HEK293 (cell line): ENCODE results near the gene BATF3.

Experiments used
- CTCF ChIA-PET: fragments of 350-600 bp; formaldehyde crosslinking; extraction: SDS; loops from one replicate; lab custom pipeline; 2021; ENCODE audit warnings: antibody characterized with exemption; lab: Yijun Ruan, JAX
- POLR2A ChIA-PET: fragments of 300-600 bp; formaldehyde crosslinking; extraction: SDS; loops from one replicate; lab custom pipeline; 2020; ENCODE audit warnings: antibody characterized with exemption, inconsistent platforms; lab: Yijun Ruan, JAX
- H3K27ac ChIP-seq: fragments of 200-500 bp; sonication (Bioruptor generic); 2 replicates; pipeline ENCODE4 v1.5.1; 2014; ENCODE audit warnings: low read depth, low read length, control low read depth, inconsistent platforms; ENCODE audit errors: extremely low read depth
- H3K36me3 ChIP-seq, 2 experiments: fragments of 200-500 bp in 1 of 2; sonication (Bioruptor generic) in 1 of 2; 1 replicate in 1 of 2; 2 replicates in 1 of 2; pipeline ENCODE4 v1.5.1; 2014 to 2017; ENCODE audit warnings: inconsistent platforms in 2 of 2, low read length in 2 of 2; ENCODE audit not compliant: control insufficient read depth in 2 of 2, insufficient read depth in 1 of 2
- H3K4me1 ChIP-seq: fragments of 200-500 bp; sonication (Bioruptor generic); 2 replicates; pipeline ENCODE4 v1.5.1; 2014; ENCODE audit warnings: mild to moderate bottlenecking, low read length, inconsistent platforms; ENCODE audit not compliant: control insufficient read depth, insufficient read depth
- H3K4me3 ChIP-seq: 2 replicates; pipeline ENCODE4 v1.5.1; 2011; ENCODE audit warnings: low read depth, mild to moderate bottlenecking, control low read depth, low read length, moderate library complexity
- H3K9me3 ChIP-seq: fragments of 200-500 bp; sonication (Bioruptor generic); 2 replicates; pipeline ENCODE4 v1.5.1; 2014; ENCODE audit warnings: low read depth, low read length, inconsistent platforms; ENCODE audit not compliant: control insufficient read depth, insufficient read depth
- KLF10 ChIP-seq: fragments of 450-650 bp; IDR thresholded peaks from 2 replicates; pipeline ENCODE4 v1.5.1; 2018; ENCODE audit warnings: missing biosample characterization, mild to moderate bottlenecking, missing genetic modification characterization
- KLF16 ChIP-seq: fragments of 450-650 bp; formaldehyde crosslinking; IDR thresholded peaks from 2 replicates; pipeline ENCODE4 v1.5.1; 2017; ENCODE audit warnings: missing biosample characterization, missing genetic modification characterization
- KLF8 ChIP-seq: fragments of 450-650 bp; formaldehyde crosslinking; IDR thresholded peaks from 2 replicates; pipeline ENCODE4 v1.5.1; 2016; ENCODE audit warnings: missing biosample characterization, missing genetic modification characterization
- REPIN1 ChIP-seq: fragments of 450-650 bp; formaldehyde crosslinking; IDR thresholded peaks from 2 replicates; pipeline ENCODE4 v1.5.1; 2017; ENCODE audit warnings: missing biosample characterization, missing genetic modification characterization, low read depth
- SETDB1 ChIP-seq: IDR thresholded peaks from one replicate; pipeline ENCODE4 v1.6.1; 2017; ENCODE audit warnings: mild to moderate bottlenecking, low read length, moderate library complexity, mixed read lengths; ENCODE audit not compliant: insufficient read length
- SP3 ChIP-seq: fragments of 450-650 bp; formaldehyde crosslinking; IDR thresholded peaks from 2 replicates; pipeline ENCODE4 v1.5.1; 2016; ENCODE audit warnings: missing biosample characterization, missing genetic modification characterization
- ZBTB20 ChIP-seq: fragments of 450-650 bp; formaldehyde crosslinking; IDR thresholded peaks from 2 replicates; pipeline ENCODE4 v1.5.1; 2016; ENCODE audit warnings: missing biosample characterization, missing genetic modification characterization
- ZBTB48 ChIP-seq: fragments of 450-650 bp; formaldehyde crosslinking; IDR thresholded peaks from 2 replicates; pipeline ENCODE4 v1.5.1; 2016; ENCODE audit warnings: missing biosample characterization, missing genetic modification characterization
- ZEB2 ChIP-seq: fragments of 450-650 bp; formaldehyde crosslinking; IDR thresholded peaks from 2 replicates; pipeline ENCODE4 v1.5.1; 2016; ENCODE audit warnings: missing biosample characterization, missing genetic modification characterization
- ZNF114 ChIP-seq: fragments of 450-650 bp; formaldehyde crosslinking; IDR thresholded peaks from 2 replicates; pipeline ENCODE4 v1.5.0; 2017; ENCODE audit warnings: missing biosample characterization, missing genetic modification characterization
- ZNF211 ChIP-seq: fragments of 450-650 bp; formaldehyde crosslinking; IDR thresholded peaks from 2 replicates; pipeline ENCODE4 v1.5.1; 2016; ENCODE audit warnings: low read depth, missing biosample characterization, missing genetic modification characterization
- ZNF24 ChIP-seq: fragments of 450-650 bp; formaldehyde crosslinking; IDR thresholded peaks from 2 replicates; pipeline ENCODE4 v1.5.1; 2016; ENCODE audit warnings: missing biosample characterization, missing genetic modification characterization
- ZNF292 ChIP-seq: fragments of 450-650 bp; formaldehyde crosslinking; IDR thresholded peaks from 2 replicates; pipeline ENCODE4 v1.5.1; 2016; ENCODE audit warnings: low read depth, missing biosample characterization, missing genetic modification characterization, borderline replicate concordance
- ZNF302 ChIP-seq: fragments of 450-650 bp; formaldehyde crosslinking; IDR thresholded peaks from 2 replicates; pipeline ENCODE4 v1.5.1; 2016; ENCODE audit warnings: missing biosample characterization, missing genetic modification characterization, low read depth
- ZNF341 ChIP-seq: fragments of 450-650 bp; formaldehyde crosslinking; IDR thresholded peaks from 2 replicates; pipeline ENCODE4; 2016; ENCODE audit warnings: low read depth, missing biosample characterization, missing genetic modification characterization
- ZNF394 ChIP-seq: fragments of 450-650 bp; formaldehyde crosslinking; IDR thresholded peaks from 2 replicates; pipeline ENCODE4 v1.5.1; 2016; ENCODE audit warnings: missing biosample characterization, missing genetic modification characterization, mild to moderate bottlenecking, moderate library complexity, borderline replicate concordance
- ZNF501 ChIP-seq: fragments of 450-650 bp; formaldehyde crosslinking; IDR thresholded peaks from 2 replicates; pipeline ENCODE4 v1.5.1; 2016; ENCODE audit warnings: missing biosample characterization, missing genetic modification characterization
- ZNF513 ChIP-seq: fragments of 450-650 bp; IDR thresholded peaks from 2 replicates; pipeline ENCODE4 v1.5.1; 2018; ENCODE audit warnings: missing biosample characterization, missing genetic modification characterization
- ZNF548 ChIP-seq: fragments of 450-650 bp; formaldehyde crosslinking; IDR thresholded peaks from 2 replicates; pipeline ENCODE4 v1.5.1; 2016; ENCODE audit warnings: missing biosample characterization, missing genetic modification characterization
- ZNF561 ChIP-seq: fragments of 450-650 bp; IDR thresholded peaks from 2 replicates; pipeline ENCODE4 v1.5.1; 2018; ENCODE audit warnings: missing biosample characterization, missing genetic modification characterization, borderline replicate concordance
- ZNF777 ChIP-seq: fragments of 450-650 bp; formaldehyde crosslinking; IDR thresholded peaks from 2 replicates; pipeline ENCODE4 v1.5.1; 2017; ENCODE audit warnings: missing biosample characterization, missing genetic modification characterization, borderline replicate concordance
- ZNF785 ChIP-seq: fragments of 450-650 bp; formaldehyde crosslinking; IDR thresholded peaks from 2 replicates; pipeline ENCODE4 v1.5.1; 2016; ENCODE audit warnings: missing biosample characterization, missing genetic modification characterization
- ZSCAN16 ChIP-seq: fragments of 450-650 bp; formaldehyde crosslinking; IDR thresholded peaks from 2 replicates; pipeline ENCODE4 v1.5.1; 2016; ENCODE audit warnings: missing biosample characterization, missing genetic modification characterization
- TF ChIP-seq, protein P1 (sequence below): fragments of 450-650 bp; formaldehyde crosslinking; IDR thresholded peaks from 2 replicates; pipeline ENCODE4 v1.5.1; 2016; ENCODE audit warnings: missing biosample characterization, missing genetic modification characterization
- TF ChIP-seq, protein P2 (sequence below): fragments of 450-650 bp; formaldehyde crosslinking; IDR thresholded peaks from 2 replicates; pipeline ENCODE4 v1.5.1; 2016; ENCODE audit warnings: missing biosample characterization, missing genetic modification characterization
- TF ChIP-seq, protein P3 (sequence below): fragments of 450-650 bp; formaldehyde crosslinking; IDR thresholded peaks from 2 replicates; pipeline ENCODE4 v1.5.1; 2016; ENCODE audit warnings: missing biosample characterization, missing genetic modification characterization
- TF ChIP-seq, protein P4 (sequence below): fragments of 450-650 bp; formaldehyde crosslinking; IDR thresholded peaks from 2 replicates; pipeline ENCODE4 v1.5.1; 2016; ENCODE audit warnings: missing biosample characterization, missing genetic modification characterization, low read depth

The BATF3 gene

DNA sequence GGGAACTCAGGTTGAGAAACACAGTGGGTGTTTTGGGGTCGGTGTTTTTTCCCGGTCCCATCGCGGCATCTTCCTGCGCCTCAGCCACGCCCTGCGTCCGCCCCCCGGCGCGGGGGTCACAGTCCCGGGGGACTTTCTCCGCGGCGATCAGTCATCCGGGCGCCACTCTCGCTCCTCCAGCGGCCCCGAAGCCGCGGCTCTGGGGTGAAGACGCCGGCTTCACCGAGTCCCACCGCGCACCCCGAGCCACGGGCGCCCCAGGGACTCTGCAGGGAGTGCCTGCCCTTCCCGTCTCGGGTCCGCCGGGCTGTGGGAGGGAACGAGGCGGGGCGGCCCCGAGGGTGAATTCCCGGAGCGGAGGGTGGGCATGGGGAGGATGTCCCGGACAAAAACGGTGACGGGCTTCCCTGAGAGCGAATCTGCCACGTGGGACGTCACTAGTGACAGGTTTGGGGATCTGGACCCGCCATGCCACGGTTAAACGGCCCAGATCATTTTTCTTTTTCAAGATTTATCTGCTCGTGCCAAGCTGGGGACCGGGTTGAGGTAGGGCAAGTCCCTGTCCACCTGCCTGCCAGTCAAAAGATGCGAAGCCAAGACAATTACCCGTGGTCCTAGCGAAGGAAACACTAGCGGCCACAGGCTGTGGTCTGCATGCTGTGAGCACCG is 717 bp upstream of the BATF3 start (continued):
- no peak for TF ChIP-seq ZNF302 (tag by site-specific recombination)
- TF ChIP-seq ZNF501 (tag by site-specific recombination), result peak; percentile 58; the same call in 1 of the 2 replicates
- TF ChIP-seq, protein P1, sequence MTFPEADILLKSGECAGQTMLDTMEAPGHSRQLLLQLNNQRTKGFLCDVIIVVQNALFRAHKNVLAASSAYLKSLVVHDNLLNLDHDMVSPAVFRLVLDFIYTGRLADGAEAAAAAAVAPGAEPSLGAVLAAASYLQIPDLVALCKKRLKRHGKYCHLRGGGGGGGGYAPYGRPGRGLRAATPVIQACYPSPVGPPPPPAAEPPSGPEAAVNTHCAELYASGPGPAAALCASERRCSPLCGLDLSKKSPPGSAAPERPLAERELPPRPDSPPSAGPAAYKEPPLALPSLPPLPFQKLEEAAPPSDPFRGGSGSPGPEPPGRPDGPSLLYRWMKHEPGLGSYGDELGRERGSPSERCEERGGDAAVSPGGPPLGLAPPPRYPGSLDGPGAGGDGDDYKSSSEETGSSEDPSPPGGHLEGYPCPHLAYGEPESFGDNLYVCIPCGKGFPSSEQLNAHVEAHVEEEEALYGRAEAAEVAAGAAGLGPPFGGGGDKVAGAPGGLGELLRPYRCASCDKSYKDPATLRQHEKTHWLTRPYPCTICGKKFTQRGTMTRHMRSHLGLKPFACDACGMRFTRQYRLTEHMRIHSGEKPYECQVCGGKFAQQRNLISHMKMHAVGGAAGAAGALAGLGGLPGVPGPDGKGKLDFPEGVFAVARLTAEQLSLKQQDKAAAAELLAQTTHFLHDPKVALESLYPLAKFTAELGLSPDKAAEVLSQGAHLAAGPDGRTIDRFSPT (tag by site-specific recombination), result peak; percentile 16; the same call in 1 of the 2 replicates
- no peak for TF ChIP-seq ZNF513 (tag by site-specific recombination)
- TF ChIP-seq, protein P2, sequence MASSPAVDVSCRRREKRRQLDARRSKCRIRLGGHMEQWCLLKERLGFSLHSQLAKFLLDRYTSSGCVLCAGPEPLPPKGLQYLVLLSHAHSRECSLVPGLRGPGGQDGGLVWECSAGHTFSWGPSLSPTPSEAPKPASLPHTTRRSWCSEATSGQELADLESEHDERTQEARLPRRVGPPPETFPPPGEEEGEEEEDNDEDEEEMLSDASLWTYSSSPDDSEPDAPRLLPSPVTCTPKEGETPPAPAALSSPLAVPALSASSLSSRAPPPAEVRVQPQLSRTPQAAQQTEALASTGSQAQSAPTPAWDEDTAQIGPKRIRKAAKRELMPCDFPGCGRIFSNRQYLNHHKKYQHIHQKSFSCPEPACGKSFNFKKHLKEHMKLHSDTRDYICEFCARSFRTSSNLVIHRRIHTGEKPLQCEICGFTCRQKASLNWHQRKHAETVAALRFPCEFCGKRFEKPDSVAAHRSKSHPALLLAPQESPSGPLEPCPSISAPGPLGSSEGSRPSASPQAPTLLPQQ (tag by site-specific recombination), result 0 out of 2 replicates have a peak, but pooled peaks have one; percentile 26
- peak; percentile 60 for TF ChIP-seq ZNF341 (tag by site-specific recombination)
- TF ChIP-seq SETDB1, result no peak
- TF ChIP-seq ZNF394 (tag by site-specific recombination), result peak; percentile 62; the same call in 1 of the 2 replicates
- TF ChIP-seq KLF10, result 0 out of 2 replicates have a peak, but pooled peaks have one; percentile 27
- peak; percentile 80 for TF ChIP-seq ZBTB20
- peak; percentile 84 for TF ChIP-seq ZEB2 (tag by site-specific recombination)
- TF ChIP-seq, protein P3, sequence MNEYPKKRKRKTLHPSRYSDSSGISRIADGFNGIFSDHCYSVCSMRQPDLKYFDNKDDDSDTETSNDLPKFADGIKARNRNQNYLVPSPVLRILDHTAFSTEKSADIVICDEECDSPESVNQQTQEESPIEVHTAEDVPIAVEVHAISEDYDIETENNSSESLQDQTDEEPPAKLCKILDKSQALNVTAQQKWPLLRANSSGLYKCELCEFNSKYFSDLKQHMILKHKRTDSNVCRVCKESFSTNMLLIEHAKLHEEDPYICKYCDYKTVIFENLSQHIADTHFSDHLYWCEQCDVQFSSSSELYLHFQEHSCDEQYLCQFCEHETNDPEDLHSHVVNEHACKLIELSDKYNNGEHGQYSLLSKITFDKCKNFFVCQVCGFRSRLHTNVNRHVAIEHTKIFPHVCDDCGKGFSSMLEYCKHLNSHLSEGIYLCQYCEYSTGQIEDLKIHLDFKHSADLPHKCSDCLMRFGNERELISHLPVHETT (tag by site-specific recombination), result no peak
- TF ChIP-seq ZSCAN16 (tag by site-specific recombination), result no peak
- TF ChIP-seq ZNF561 (tag by site-specific recombination), result 0 out of 2 replicates have a peak, but pooled peaks have one; percentile 38
- 0 out of 2 replicates have a peak, but pooled peaks have one; percentile 50 for TF ChIP-seq ZBTB48 (tag by site-specific recombination)
- no peak for TF ChIP-seq REPIN1 (tag by site-specific recombination)
- TF ChIP-seq, all 188 proteins: peak for 34

- Histone ChIP-seq H3K4me3 (peak overlapping the region; percentile 47), H3K9me3 (no peaks in the 10 kb centered on the region), H3K36me3 (peaks cover 0 to 3% of the 10 kb centered on the region in 2 experiments; a peak in 1 of 3 replicates), H3K27ac (peak overlapping the region; percentile 32; the same call in 1 of the 2 replicates), H3K4me1 (peaks cover 8% of the 10 kb centered on the region)
- CTCF ChIA-PET, result interaction anchor here (0.6 to 1.7 kb wide), 9 partner anchors 11 to 1381 kb away, joined by 3 to 6 read pairs (median 3); no protein-coding TSS in a partner anchor
- POLR2A ChIA-PET, result interaction anchor here (1.3 kb wide), 1 partner anchor 91 kb away, joined by 6 read pairs; the partner anchor contains the start of gene ATF3
- TF ChIP-seq ZNF548 (tag by site-specific recombination), result no peak
- TF ChIP-seq KLF16 (tag by site-specific recombination), result peak; percentile 77
- TF ChIP-seq KLF8, result peak; percentile 78
- no peak; the same call in 1 of the 2 replicates for TF ChIP-seq ZNF777 (tag by site-specific recombination)
- TF ChIP-seq ZNF785 (tag by site-specific recombination), result 0 out of 2 replicates have a peak, but pooled peaks have one; percentile 21
- TF ChIP-seq ZNF292 (tag by site-specific recombination), result no peak
- peak; percentile 39; the same call in 1 of the 2 replicates for TF ChIP-seq SP3 (tag by site-specific recombination)
- peak; percentile 75 for TF ChIP-seq ZNF24 (tag by site-specific recombination)
- TF ChIP-seq, protein P4, sequence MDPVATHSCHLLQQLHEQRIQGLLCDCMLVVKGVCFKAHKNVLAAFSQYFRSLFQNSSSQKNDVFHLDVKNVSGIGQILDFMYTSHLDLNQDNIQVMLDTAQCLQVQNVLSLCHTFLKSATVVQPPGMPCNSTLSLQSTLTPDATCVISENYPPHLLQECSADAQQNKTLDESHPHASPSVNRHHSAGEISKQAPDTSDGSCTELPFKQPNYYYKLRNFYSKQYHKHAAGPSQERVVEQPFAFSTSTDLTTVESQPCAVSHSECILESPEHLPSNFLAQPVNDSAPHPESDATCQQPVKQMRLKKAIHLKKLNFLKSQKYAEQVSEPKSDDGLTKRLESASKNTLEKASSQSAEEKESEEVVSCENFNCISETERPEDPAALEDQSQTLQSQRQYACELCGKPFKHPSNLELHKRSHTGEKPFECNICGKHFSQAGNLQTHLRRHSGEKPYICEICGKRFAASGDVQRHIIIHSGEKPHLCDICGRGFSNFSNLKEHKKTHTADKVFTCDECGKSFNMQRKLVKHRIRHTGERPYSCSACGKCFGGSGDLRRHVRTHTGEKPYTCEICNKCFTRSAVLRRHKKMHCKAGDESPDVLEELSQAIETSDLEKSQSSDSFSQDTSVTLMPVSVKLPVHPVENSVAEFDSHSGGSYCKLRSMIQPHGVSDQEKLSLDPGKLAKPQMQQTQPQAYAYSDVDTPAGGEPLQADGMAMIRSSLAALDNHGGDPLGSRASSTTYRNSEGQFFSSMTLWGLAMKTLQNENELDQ (tag by site-specific recombination), result no peak
- no peak for TF ChIP-seq ZNF211 (tag by site-specific recombination)
- no peak; the same call in 1 of the 2 replicates for TF ChIP-seq ZNF394 (tag by site-specific recombination)
- no peak for TF ChIP-seq ZNF114 (tag by site-specific recombination)
These were observed 476 bp downstream of the BATF3 start for GRCh38 chr1:212699104-212699624.
